GM23338 (cell line): ENCODE results near the gene EIF4EBP3. TPM values are rescaled to one million over a fixed set of nuclear protein-coding genes. Genes with fewer than 3 reads are reported as not detected.

ENCODE experiments used
- ATAC-seq: fragments of 200-7000 bp; cut with Tn5 transposase; 3 replicates; pipeline ENCODE4 v1.9.1; 2020
- DNase-seq: peaks from one replicate; pipeline ENCODE4 v3.0.0-alpha.2; 2015; ENCODE audit warnings: low spot score
- H2AFZ ChIP-seq: fragments of 200-600 bp; sonication (generic); 2 replicates; pipeline ENCODE4 v1.8.0; 2016; ENCODE audit warnings: antibody characterized with exemption, mild to moderate bottlenecking, moderate library complexity
- H3F3A ChIP-seq: fragments of 200-600 bp; sonication (generic); replicated peaks from 2 replicates; pipeline ENCODE4 v1.8.0; 2017; ENCODE audit warnings: antibody characterized with exemption, mixed run types, low read depth
- H3K27ac ChIP-seq: fragments of 200-600 bp; sonication (generic); 2 replicates; pipeline ENCODE4 v1.6.1; 2016; ENCODE audit warnings: low read depth
- H3K27me3 ChIP-seq: fragments of 200-600 bp; sonication (generic); 2 replicates; pipeline ENCODE4 v1.8.0; 2016; ENCODE audit warnings: mild to moderate bottlenecking, mixed run types, moderate library complexity; ENCODE audit not compliant: insufficient read depth
- H3K36me3 ChIP-seq: fragments of 200-600 bp; sonication (generic); 2 replicates; pipeline ENCODE4 v1.8.0; 2016; ENCODE audit warnings: mild to moderate bottlenecking; ENCODE audit not compliant: insufficient read depth
- H3K4me1 ChIP-seq: fragments of 200-600 bp; sonication (generic); 2 replicates; pipeline ENCODE4 v1.8.0; 2016; ENCODE audit warnings: mild to moderate bottlenecking, moderate library complexity; ENCODE audit not compliant: insufficient read depth
- H3K4me2 ChIP-seq: fragments of 200-600 bp; sonication (generic); 2 replicates; pipeline ENCODE4 v1.7.1; 2017; ENCODE audit warnings: mixed run types
- H3K4me3 ChIP-seq: fragments of 200-600 bp; sonication (generic); 2 replicates; pipeline ENCODE4 v1.6.1; 2016; ENCODE audit warnings: mixed run types
- H3K79me2 ChIP-seq: fragments of 200-600 bp; sonication (generic); replicated peaks from 2 replicates; pipeline ENCODE4 v1.8.0; 2017; ENCODE audit warnings: mild to moderate bottlenecking; ENCODE audit not compliant: insufficient read depth
- H3K9me2 ChIP-seq: fragments of 200-600 bp; sonication (generic); 2 replicates; pipeline ENCODE4 v1.8.0; 2017; ENCODE audit not compliant: insufficient read depth
- H4K20me1 ChIP-seq: fragments of 200-600 bp; sonication (generic); replicated peaks from 2 replicates; pipeline ENCODE4 v1.8.0; 2017; ENCODE audit warnings: mild to moderate bottlenecking; ENCODE audit not compliant: insufficient read depth
- H3K27ac Mint-ChIP-seq: 2 replicates; pipeline ENCODE4 v1.8.0; 2020; ENCODE audit warnings: inconsistent platforms, mild to moderate bottlenecking, moderate library complexity, mixed read lengths
- H3K27me3 Mint-ChIP-seq: 3 replicates; pipeline ENCODE4 v1.8.0; 2022; ENCODE audit warnings: low read depth, mild to moderate bottlenecking, moderate library complexity, mixed read lengths, inconsistent platforms; ENCODE audit not compliant: insufficient read depth, poor library complexity
- H3K36me3 Mint-ChIP-seq: 3 replicates; pipeline ENCODE4 v1.8.0; 2021; ENCODE audit warnings: low read depth, mild to moderate bottlenecking, inconsistent platforms, moderate library complexity, mixed read lengths
- H3K4me1 Mint-ChIP-seq: 3 replicates; pipeline ENCODE4 v1.8.0; 2020; ENCODE audit warnings: mild to moderate bottlenecking, inconsistent platforms, mixed read lengths
- H3K4me3 Mint-ChIP-seq: 3 replicates; pipeline ENCODE4 v1.8.0; 2021; ENCODE audit warnings: moderate library complexity, mild to moderate bottlenecking, inconsistent platforms, mixed read lengths
- H3K9me3 Mint-ChIP-seq: 3 replicates; pipeline ENCODE4 v1.8.0; 2020; ENCODE audit warnings: moderate library complexity, mild to moderate bottlenecking, inconsistent platforms, mixed read lengths
- EZH2phosphoT487 ChIP-seq: fragments of 200-600 bp; sonication (generic); IDR thresholded peaks from one replicate; pipeline ENCODE4 v1.8.1; 2018; ENCODE audit warnings: antibody characterized with exemption; ENCODE audit not compliant: unreplicated experiment
- NANOG ChIP-seq: IDR thresholded peaks from 2 replicates; pipeline ENCODE4 v1.6.1; 2016; ENCODE audit warnings: antibody characterized with exemption, borderline replicate concordance
- polyA plus RNA-seq: library from polyadenylated mRNA; unstranded; fragments of >200 nt; fragmentation: Nextera tagmentation; extraction: Ambion mirVana; gene quantifications from 2 replicates; pipeline ENCODE4 v1.2.1, GENCODE V29; 2016
- total RNA-seq: library from RNA; depleted of rRNA; stranded (reverse); fragments of >200 nt; shearing (Covaris generic); gene quantifications from 2 replicates; pipeline ENCODE4 v1.2.3, GENCODE V29; 2014
- TF ChIP-seq, protein P1 (sequence below): fragments of 250-450 bp; sonication (Bioruptor Pico); IDR thresholded peaks from 2 replicates; pipeline ENCODE4 v1.5.0; 2020; ENCODE audit warnings: mild to moderate bottlenecking, moderate library complexity
- TF ChIP-seq, protein P2 (sequence below): IDR thresholded peaks from 2 replicates; pipeline ENCODE4 v1.6.1; 2016; ENCODE audit warnings: antibody characterized with exemption

Gene EIF4EBP3
- total and polyA plus RNA-seq, 2 experiments from 2014 or later = 2.4 to 21.5 TPM

DNA sequence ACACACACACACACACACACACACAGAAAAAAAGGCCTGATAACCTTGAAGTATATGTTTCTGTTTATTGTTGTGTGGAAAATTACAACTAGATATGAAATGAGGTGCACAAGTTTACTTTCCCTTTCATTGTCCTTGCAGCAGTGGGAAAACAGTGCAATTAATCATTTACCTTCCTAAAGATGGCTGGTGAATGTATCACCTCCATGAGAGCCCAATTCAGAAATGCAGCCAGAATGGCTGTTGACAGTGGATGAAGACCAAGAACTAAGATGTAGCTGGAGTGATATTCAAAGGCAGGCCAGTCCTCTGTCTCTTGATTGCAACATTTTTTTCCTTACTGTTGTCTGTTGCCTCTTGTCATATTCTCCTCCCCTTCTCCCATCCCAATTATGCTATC is 49.6 kb upstream of the EIF4EBP3 start (continued):
- no peak for TF ChIP-seq EZH2phosphoT487
- TF ChIP-seq, protein P1, sequence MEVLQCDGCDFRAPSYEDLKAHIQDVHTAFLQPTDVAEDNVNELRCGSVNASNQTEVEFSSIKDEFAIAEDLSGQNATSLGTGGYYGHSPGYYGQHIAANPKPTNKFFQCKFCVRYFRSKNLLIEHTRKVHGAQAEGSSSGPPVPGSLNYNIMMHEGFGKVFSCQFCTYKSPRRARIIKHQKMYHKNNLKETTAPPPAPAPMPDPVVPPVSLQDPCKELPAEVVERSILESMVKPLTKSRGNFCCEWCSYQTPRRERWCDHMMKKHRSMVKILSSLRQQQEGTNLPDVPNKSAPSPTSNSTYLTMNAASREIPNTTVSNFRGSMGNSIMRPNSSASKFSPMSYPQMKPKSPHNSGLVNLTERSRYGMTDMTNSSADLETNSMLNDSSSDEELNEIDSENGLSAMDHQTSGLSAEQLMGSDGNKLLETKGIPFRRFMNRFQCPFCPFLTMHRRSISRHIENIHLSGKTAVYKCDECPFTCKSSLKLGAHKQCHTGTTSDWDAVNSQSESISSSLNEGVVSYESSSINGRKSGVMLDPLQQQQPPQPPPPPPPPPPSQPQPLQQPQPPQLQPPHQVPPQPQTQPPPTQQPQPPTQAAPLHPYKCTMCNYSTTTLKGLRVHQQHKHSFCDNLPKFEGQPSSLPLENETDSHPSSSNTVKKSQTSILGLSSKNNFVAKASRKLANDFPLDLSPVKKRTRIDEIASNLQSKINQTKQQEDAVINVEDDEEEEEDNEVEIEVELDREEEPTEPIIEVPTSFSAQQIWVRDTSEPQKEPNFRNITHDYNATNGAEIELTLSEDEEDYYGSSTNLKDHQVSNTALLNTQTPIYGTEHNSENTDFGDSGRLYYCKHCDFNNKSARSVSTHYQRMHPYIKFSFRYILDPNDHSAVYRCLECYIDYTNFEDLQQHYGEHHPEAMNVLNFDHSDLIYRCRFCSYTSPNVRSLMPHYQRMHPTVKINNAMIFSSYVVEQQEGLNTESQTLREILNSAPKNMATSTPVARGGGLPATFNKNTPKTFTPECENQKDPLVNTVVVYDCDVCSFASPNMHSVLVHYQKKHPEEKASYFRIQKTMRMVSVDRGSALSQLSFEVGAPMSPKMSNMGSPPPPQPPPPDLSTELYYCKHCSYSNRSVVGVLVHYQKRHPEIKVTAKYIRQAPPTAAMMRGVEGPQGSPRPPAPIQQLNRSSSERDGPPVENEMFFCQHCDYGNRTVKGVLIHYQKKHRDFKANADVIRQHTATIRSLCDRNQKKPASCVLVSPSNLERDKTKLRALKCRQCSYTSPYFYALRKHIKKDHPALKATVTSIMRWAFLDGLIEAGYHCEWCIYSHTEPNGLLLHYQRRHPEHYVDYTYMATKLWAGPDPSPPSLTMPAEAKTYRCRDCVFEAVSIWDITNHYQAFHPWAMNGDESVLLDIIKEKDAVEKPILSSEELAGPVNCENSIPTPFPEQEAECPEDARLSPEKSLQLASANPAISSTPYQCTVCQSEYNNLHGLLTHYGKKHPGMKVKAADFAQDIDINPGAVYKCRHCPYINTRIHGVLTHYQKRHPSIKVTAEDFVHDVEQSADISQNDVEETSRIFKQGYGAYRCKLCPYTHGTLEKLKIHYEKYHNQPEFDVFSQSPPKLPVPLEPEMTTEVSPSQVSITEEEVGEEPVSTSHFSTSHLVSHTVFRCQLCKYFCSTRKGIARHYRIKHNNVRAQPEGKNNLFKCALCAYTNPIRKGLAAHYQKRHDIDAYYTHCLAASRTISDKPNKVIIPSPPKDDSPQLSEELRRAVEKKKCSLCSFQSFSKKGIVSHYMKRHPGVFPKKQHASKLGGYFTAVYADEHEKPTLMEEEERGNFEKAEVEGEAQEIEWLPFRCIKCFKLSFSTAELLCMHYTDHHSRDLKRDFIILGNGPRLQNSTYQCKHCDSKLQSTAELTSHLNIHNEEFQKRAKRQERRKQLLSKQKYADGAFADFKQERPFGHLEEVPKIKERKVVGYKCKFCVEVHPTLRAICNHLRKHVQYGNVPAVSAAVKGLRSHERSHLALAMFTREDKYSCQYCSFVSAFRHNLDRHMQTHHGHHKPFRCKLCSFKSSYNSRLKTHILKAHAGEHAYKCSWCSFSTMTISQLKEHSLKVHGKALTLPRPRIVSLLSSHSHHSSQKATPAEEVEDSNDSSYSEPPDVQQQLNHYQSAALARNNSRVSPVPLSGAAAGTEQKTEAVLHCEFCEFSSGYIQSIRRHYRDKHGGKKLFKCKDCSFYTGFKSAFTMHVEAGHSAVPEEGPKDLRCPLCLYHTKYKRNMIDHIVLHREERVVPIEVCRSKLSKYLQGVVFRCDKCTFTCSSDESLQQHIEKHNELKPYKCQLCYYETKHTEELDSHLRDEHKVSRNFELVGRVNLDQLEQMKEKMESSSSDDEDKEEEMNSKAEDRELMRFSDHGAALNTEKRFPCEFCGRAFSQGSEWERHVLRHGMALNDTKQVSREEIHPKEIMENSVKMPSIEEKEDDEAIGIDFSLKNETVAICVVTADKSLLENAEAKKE (CRISPR knock-in tag) = no peak

DNA sequence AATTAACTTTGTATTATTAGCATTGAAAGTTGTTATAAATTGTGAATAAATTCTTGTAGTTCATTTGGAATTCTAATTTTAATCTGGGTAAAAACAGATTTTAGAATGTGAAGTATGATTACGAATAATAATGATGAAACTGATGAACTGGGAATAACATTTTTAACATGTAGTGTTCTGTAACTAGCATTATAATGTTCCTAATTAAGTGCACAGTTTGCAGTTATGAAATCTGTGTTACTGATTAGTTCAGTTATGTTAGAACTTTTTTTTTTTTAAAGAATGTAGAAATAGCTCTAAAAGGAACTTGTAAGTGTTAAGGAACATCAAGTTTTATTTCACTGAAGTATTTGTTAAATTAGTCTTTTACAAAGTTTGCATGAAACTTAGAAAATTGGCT is 48.9 kb upstream of the EIF4EBP3 start:
- Histone ChIP-seq H3K79me2 (no peaks in the 10 kb centered on the region; the same call in none of the 2 replicates), H3K4me3 (no peak overlapping the region), H3K9me2 (no peaks in the 10 kb centered on the region), H3K27me3 (no peaks in the 10 kb centered on the region), H3K36me3 (peaks cover 8% of the 10 kb centered on the region), H3F3A (no peaks in the 10 kb centered on the region), H2AFZ (no peak overlapping the region), H4K20me1 (peaks cover 5% of the 10 kb centered on the region; the same call in 1 of the 2 replicates), H3K27ac (no peak overlapping the region), H3K4me1 (no peaks in the 10 kb centered on the region), H3K4me2 (no peak overlapping the region)
- DNase-seq (no peak), ATAC-seq (no peak)
- Mint-ChIP-seq H3K27me3 (no peaks in the 10 kb centered on the region), H3K36me3 (peaks cover 10% of the 10 kb centered on the region), H3K4me1 (no peaks in the 10 kb centered on the region), H3K4me3 (no peak overlapping the region), H3K9me3 (no peaks in the 10 kb centered on the region), H3K27ac (no peak overlapping the region)
- TF ChIP-seq, protein P2, sequence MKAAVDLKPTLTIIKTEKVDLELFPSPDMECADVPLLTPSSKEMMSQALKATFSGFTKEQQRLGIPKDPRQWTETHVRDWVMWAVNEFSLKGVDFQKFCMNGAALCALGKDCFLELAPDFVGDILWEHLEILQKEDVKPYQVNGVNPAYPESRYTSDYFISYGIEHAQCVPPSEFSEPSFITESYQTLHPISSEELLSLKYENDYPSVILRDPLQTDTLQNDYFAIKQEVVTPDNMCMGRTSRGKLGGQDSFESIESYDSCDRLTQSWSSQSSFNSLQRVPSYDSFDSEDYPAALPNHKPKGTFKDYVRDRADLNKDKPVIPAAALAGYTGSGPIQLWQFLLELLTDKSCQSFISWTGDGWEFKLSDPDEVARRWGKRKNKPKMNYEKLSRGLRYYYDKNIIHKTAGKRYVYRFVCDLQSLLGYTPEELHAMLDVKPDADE = no peak
- TF ChIP-seq NANOG = no peak
- TF ChIP-seq, protein P1 (CRISPR knock-in tag) = no peak
